HepG2 (cell line): ENCODE measurements around the gene FOXN3.

ENCODE experiments used
- EZH2 ChIP-seq: conservative IDR thresholded peaks from 2 replicates; pipeline ENCODE4 v1.6.1; 2012; ENCODE audit warnings: mild to moderate bottlenecking, low read depth, low read length, moderate library complexity
- RAD21 ChIP-seq: fragments of 450-650 bp; formaldehyde crosslinking; IDR thresholded peaks from 2 replicates; pipeline ENCODE4 v1.5.0; 2020; ENCODE audit warnings: mild to moderate bottlenecking

DNA sequence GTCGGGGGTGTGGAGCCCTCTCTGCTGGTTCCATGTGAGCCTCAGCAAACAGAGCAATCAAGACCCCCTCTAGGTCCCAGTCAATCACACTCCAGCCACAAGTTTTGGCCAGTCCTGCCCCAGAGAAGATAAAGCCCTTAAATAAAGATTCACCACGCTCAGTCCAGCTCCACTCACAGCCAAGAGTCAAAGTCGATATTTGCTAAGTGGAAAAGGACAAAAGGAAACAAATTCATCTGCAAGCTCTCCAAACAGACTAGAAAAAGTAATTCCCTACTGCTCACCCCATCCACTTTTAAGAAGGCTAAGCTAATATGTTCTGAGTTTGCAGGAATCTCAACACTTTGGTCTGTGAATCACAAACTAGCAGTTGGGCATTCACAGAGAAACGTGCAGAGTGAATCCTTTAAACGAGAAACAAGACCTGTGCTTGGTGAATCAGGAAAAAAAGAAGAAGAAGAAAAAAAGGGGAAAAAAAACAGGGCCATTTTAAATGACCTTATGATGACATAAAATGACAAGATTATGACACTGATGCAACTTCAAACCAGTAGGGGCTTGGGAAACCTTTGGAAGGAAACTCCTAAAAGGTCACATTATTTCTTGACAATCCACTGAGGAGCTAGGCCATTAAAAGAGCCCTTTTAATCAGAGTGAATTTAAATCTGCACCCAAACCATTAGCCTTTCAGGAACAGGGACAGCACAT lies 41.8 kb upstream of the FOXN3 start:
- no peak for TF ChIP-seq EZH2
- 0 out of 2 replicates have a peak, but pooled peaks have one; percentile 22 for TF ChIP-seq RAD21 (CRISPR knock-in tag)
